Stimulated activated CD8-positive, alpha-beta memory T cell treated with anti-CD3 and anti-CD28 coated beads, Interleukin-7, amount 100 ng/mL, for 24 hours (primary cell): ENCODE data around the gene WASF3.

Source experiments
- DNase-seq: peaks from one replicate; pipeline ENCODE4 v3.0.0-alpha.2; 2020; ENCODE audit warnings: low read depth

The WASF3 gene

DNA sequence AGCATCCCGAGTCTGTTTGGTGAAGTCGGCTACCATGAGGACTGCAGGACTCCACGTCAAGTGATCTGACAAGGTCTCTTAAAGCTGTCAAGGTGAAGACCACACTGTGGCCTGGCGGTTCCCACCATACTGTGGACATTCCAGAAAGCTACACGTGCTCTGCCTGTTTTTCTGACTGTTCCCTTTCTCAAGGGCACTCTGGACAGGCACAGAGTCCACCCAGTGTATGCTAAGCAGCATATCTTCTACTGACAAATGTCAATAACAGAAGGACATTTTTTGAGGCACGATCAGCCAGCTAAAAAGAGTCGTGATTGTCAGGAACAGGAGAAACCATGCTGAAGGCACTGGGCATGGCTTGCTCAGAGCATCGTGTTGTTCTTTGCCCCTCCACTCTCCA is 12.8 kb upstream of the WASF3 start:
- DNase-seq = no peak

DNA sequence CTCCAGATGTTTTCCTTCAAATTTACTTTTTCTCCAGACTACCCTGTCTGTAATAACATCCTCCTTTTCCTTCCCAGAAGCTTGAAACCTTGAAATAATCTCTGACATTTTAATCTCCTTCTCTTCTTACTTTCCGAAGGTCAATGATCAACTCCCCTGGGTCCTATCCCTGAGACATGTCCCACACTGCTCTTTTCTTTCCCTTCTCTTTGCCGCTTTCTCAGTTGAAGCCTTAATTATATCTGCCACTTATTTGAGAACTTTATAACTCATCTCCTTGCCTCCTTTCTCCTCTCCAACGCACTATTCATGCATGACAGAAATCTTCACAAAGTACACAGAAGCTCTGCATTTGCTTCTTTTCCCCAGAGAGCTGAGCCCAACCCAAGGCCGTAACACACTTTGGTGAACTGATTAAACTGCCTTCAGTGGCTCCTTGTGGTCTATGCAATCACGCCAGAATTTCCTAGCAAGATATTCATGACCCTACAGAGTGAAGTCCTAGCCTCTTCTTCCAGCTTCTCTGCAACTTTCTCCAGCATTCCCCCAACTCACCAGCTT is 9.2 kb upstream of the WASF3 start:
- no peak for DNase-seq

DNA sequence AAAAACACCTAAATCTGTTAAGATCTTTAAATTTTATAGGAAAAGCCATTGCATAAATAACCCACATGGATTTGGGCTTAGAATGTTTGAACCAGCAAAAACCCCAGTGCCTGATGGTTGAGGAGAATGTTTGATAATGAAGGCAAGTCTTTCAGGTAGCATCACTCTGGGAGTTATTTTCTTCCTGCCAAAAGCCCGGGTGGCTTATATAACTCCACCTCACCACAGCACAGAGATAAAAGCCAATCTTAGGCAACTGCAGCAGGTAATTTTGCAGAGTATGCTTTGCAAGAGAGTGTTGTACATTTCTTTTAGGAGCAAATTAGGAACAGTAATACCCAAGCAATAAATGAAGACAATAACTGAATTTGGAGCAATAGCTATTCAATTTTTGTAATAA is 7.8 kb upstream of the WASF3 start:
- no peak for DNase-seq

DNA sequence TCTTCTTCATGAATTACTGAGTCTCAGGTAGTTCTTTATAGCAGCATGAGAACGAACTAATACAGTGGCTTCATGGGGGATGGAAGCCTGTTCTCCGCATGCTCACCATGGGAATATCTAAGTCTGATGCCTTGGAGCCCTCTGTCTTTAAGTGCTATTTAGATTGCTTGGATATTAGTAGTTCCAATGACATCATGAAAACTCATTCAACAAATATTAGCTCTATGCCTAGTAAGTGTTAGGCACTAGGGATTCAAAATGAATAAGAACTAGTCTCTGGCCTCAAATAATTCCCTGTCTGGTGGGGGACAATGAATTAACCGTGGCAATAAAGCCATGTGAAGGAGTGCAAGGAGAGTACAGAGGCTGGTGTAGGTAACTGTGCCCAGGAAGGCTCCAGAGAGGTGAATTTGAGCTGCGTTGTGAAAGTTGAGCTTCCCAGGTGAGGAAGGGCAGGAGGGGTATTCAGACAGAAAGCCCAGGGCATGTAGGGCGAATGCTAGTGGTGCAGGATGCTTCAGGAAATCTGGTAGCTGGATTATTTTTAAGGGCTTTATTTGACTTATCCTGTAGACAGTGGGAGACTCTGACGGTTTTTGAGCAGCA is 6.1 kb upstream of the WASF3 start:
- DNase-seq = no peak

DNA sequence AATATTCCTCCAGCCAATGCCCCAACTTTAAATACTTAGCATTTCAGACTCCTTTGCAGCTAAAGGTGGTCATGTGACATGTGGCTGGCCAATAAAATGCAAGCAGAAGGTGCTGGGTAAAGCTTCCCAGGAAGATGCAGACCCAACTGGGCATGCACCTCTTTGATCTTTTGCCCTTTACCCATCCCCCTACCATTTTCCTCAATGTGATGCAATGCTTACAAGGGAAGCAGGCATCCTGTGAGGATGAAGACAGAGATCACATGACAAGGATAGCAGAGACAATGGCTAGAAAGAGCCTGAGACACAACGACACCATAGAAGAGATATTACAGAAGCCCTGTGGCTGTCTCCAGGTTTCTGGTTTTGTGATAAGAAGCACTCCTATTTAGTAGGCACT is 2.1 kb upstream of the WASF3 start:
- no peak for DNase-seq

DNA sequence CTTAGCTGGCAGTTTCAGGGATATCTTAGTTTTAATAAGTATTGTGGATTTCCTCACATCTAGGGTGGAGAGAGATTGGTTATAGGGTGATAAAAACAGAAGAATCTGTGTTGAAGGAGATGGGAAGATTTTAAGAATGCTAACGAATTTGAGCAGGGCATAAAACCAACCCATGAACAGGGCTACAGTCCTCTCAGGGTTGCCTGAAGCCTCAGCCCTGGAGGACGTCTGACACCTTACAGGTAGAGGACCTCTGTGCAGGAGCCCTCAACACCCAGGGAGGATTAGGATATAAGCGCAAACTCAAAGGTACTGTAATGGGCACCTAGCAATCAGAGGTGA is 461 bp upstream of the WASF3 start:
- no peak for DNase-seq

DNA sequence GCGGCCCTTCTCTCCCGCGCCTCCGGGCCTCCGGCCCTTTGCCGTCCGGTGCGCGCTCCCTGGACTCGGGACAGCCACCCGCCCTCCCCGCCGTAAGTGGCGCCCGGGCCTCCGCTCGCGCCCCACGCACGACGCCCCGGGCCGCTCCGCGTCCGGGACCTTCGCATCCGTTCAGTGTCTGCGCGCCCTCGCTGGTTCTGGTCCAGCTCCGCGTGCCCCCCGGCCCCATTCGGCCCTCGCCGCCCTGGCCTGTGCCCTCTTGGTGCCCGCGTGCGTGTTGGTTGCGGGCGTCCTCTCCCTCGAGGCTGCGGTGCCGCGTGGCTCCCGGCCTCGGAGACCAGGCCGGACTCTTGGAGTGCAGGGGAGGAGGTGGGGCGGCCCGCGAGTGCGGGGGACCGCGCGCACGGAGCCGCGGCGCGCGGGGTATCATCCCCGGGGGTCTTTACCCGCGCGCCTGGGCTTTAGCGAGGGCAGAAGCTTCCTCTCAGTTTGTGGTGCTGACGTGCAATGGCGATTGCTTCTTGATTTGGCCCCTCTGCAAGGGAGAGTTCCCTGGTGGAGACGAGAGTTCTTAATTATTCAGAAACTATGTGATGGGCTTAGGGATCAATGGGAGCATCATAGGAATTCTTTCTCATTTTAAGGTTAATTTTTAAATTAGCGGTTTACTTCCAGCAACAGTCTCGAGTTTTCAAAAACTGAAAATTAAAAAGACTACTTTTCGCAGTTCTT is 757 bp downstream of the WASF3 start:
- no peak for DNase-seq

DNA sequence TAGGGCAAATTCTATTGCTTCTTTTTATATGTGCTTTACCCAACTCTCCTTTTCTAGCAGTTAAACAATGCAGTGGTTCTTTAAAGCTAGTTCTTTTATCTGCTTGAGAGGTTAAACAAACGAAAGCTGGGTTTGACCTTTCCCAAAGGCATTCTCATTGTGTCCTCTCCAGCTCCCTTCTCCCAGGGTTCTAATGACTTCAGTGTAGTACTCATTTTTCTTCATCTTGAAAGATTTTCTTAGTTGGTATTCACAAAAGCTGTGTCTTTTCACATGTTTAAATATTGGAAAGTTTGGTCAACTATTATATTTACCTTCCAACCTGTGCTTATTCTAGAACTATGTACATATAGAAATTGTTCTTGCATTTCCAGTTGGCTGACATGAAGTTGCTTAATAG is 1.5 kb downstream of the WASF3 start:
- no peak for DNase-seq

DNA sequence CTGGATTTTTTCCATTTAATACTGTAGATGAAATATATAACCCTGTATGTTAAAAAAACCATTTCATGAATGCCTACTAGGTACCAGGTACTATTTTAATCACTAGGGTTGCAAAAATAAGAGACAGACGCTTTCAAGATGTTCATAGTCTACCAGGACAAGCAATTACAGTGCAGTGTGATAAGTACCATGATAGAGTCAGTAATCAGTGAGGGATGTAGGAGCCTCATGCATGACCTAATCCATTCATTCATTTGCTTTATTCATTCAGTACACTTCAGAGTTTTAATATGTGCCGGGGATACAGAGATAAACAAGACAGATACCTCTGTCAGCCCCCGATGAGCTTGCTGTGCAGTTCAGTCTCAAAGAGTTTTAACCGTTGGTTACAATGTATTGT is 3.0 kb downstream of the WASF3 start:
- no peak for DNase-seq

DNA sequence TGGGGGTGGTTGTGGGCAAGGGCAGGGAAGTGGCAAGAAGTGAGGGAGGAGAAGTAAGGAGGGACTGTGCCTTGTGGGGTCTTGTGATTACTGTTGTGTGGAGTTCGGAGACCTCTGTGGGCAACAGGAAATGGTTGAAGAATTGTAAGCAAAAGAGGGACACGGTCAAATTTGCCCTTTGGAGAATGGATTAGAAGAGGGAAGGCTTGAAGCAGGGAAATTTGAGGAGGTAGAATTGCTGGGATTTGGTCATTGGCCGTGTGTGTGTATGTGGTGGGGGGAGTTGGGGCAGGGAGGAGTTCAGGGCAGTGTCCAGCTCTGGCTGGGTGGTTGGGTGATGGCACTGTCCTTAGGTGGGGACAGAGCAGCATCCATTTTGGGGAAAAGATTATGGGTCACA is 3.6 kb downstream of the WASF3 start:
- DNase-seq = no peak

DNA sequence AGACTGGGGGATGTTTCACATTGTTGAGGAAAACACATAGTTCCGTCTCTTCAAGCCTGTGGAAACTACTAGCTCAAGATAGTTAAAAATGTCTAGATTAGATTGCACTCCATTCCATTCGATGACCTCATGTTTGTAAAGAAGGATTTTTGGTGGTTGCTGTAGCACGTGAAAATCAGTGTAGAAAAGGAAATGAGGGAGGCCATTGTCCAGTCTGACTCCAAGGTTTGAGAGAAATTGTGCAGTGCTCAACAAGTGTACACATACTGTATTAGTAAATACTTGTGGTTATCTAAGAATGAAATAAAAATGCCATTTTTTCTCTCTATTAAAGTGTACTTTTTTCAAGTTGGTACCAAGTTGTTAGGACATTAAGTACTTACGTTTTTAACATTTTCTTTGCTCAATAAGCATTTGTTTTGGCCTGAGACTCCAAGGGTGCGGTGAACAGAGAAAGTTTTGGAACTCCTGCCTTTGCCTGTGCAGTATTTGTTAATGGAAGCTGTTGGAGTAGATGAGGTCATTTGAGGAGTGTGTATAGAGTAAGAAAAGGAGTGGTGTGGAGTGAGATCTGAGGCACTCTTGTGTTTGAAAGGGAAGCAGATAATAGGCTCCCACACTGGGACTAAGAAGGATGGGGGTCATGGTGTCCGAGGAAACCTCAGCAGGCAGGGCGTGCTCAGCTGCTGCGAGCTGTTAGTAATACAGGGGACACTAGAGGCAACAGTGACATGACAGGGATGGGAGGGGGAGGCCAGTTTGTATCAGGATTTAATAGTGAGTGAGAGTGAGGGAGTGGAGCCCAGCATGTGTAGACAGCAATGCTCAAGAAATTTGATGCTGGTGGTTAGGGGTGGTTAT is 4.4 kb downstream of the WASF3 start:
- DNase-seq = no peak

DNA sequence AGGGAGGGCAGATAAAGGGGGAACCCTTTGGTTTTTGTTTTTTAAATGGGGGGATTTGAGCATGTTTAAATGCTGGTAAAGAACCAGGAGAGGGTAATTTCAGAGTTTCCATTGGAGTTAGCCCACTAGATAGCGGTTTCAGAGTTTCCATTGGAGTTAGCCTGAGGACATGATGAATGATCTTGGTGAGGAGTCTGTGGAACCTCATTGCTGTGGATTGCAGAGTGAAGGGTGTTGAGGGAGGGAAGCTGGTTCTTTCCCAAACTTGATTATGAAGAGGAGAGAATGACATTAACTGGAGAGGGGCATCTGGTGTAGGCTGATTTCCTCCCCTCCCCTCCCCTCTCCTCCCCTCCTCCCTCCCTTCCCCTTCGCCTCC is 5.0 kb downstream of the WASF3 start:
- no peak for DNase-seq

DNA sequence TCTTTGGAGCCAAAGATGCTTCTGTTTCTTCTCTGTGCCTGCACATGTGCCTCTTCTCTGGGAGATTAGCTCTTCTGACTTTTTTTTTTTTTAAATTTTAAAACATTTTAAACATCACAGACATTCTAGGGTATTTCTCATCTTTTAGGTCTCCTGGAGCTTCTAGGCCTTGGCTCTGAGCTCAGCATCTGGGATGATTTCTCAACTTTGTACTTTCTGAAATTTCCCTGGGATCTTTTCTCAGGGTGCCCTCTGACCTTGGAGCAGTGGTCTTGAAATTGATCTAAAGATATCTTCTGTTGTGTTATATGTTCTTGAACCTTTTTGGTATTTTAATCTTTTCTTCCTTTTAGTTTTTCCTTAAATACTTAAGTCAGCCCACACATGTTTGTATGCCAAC is 6.2 kb downstream of the WASF3 start:
- DNase-seq = no peak

DNA sequence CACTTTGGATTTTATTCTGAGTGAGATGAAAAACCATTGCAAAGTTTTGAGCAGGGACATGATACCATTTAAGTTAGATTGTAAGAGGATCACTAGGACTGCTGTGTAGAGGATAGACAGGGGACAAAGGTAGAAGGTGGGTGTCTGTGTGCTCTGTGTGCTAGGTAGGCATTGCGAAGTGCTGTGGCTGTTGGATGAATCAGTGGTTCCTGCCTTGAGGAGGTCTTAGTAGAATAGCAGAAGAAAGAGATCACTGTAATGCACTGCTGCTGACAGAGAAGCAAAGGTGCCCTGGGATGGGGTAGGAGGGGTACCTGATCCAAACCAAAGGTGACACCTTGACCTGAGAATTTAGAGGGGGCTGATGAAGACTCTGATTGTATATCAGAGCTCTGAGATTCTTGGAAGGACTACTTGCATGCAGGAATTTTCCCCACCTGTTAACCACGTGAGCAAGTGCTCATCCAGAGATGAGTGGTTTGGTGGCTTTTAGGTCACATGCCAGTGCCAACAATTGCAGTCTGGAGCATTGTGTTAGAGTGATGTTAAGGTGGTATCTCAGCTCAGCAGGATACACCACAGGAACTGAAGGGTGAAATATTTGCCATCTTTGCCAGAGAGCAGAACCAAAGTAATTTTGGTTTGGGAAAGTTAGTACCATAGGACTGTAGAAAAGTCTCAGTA is 10.8 kb downstream of the WASF3 start:
- DNase-seq = no peak

DNA sequence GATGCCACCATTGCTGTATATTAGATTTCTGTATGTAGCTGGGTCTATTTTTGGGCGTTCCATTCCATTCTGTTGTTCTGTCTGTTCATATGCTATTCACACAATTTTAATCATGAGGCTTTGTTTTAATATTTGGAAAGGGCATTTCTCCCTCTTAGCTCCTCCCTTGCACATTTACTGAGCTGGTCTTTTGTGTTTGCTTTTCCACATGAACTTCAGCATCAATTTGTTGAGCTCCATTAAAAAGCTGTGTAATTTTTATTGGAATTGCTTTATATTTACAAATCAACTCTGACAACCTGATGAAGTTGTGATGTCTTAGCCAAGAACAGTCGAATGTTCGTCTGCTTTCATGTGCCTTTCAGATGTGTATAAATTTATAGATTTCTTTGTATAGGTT is 14.0 kb downstream of the WASF3 start:
- DNase-seq = no peak

DNA sequence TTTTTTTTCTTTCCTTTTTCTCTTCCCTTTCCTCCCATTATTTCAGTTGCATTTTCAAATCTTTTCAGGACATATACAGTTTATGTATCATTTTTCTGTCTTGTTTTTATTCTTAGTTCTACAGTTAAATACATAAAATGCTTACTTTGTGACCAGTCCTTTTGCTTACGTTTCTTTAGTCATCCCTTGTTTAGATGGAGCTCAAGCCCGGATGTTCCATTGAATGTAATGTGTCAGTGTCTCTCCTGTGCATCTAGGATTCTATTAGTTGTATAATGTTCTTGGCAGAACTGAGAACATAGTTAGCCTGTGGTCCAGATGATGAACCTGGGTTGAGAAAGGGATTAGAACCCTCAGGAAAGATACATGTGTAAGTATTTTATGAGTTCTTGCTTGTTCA is 17.8 kb downstream of the WASF3 start:
- no peak for DNase-seq

DNA sequence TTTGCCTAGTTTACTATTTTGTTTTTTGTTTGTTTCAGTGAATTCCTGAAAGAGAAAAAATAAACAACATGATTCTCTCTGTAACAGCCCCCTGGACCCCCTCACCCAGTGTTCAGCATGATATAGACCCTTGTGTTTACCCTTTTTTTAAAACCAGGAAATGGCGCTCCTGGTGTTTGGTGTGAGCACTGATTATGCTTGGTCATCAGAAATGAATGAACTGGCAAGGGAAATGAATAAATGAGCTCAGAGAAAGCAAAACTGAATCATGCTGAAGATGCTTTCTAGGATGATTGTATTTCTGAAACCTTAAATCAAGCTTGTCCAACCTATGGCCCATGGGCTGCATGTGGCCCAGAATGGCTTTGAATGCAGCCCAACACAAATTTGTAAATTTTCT is 22.1 kb downstream of the WASF3 start:
- DNase-seq = no peak

DNA sequence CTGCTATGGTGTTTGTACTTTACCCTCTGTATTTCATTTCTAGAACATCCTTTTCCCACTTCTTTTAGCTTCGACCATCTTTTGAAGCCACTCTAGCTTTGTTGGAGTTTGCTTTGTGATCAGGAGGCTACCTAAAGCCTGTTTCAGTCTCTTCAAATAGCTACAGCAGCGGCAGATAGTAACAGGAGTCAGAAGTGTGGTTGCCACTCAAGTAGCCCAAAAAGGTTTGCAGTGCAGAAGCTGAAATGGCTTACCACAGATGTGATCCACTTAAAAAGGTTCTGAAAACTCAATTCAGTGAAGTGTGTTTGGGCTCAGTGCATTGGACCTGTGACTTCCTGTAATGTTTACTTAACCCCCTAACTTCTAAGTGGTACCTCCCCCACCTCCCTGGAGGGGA is 26.2 kb downstream of the WASF3 start:
- DNase-seq = no peak

DNA sequence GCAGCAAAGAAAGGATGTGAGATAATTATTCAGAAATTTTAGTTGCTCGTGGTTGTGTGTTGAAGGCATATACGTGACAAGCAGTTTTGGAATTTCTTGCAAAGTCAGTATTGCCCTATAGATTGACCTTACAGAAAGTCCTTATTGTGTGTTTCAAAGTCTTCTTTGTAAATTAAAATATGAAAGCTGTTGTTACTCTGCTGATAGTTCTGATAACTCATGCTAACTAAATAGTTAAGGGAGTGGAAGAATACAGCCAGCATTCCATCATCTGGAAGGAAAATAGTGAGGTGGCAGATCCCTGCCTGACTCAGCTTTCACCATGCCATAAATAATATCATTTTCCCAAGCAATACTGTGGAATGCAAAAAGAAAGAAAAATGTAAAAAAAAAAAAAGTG is 27.2 kb downstream of the WASF3 start:
- no peak for DNase-seq

DNA sequence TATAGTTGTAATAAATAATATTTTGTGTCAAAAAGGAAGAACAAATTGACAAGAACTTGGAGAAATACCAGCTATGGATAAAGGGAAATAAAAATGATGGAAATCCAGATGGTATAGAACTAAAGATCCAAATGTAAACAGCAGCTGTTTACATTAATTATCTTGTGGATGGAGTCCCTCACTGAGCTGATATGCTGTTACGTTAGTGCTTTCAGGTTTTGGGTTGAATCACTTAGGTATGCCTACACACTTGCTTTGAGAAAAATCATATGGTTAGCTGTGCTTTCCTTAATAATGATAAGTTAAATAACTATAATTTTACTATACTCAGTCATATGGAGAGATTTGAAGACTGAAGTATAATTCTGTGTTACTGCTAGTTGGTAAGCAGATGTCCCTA is 27.7 kb downstream of the WASF3 start:
- DNase-seq = no peak

DNA sequence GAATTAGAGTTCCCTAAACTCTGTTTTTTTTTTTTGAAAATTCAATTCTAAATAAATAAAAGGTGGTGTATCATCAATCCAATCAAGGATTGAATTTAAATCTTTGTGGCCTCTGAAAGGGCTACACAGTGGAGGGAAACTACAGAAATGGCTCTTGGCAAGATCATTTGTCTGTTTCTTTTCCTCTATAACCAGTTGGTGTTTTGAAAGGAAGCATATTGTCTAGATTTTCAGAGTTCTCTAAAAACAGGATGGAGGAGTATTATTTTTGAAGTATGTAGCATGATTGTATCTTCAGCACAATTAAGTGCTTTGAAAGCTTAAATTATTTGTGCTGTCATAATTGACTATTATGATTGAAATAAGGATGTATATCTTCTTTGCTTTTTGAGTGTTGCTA is 29.8 kb downstream of the WASF3 start:
- no peak for DNase-seq

DNA sequence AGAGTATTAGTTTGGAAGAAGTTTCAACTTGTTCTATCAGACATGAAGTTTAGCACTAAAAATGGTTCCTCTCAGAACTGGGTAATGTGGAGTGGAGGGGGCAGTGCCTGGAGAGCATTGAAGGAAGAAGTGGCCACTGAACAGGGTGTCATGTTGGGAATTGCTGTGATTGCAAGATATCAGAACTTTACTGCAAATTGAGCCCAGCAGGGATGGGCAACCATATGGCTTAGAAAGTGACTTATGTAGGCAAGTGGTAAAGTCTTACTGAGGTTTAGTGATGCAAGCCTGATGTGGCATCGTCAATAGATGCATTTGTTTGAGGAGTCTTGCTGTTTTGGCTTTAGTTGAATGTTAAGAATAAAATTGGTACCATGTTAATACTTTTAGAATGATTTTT is 31.7 kb downstream of the WASF3 start:
- DNase-seq = no peak

DNA sequence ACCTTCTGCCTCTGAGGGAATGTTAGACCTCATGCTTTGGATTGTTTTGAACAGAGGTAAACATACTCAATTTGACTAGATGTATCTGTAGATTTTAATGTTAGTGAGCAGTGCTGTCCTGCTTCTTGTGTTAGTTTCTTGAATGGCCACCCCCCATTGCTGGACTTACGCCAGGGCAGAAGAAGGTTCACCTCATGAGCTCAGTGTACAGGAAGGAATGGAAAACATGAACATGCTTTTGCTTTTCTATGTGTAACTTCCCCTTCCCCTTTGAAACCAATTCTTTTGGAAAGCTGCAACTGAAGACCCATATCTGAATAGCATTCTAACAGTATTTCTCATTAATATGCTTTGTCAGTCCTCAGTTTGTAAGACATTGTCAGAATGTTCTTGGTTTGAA is 32.3 kb downstream of the WASF3 start:
- no peak for DNase-seq
